Measurements from ENCODE around the gene AGAP1.

- no peak for TF ChIP-seq CTCF (conservative IDR thresholded peaks at IDR 0.05; ENCODE audit: low read length)
- TF ChIP-seq EZH2phosphoT487 (IDR thresholded peaks at IDR 0.05; ENCODE audit: borderline replicate concordance, low read depth, low read length): no peak
Observed at GRCh38 chr2:235582081-235582686, 88.3 kb downstream of the AGAP1 start.

All from OCI-LY7 (cell line).